SU-DHL-6 (cell line): ENCODE measurements around the gene JADE2.

Experiments used
- H2AFZ ChIP-seq: fragments of 200-600 bp; sonication (generic); 2 replicates; pipeline ENCODE4 v1.6.1; 2014; ENCODE audit warnings: low read depth, mild to moderate bottlenecking, moderate library complexity, mixed read lengths, antibody characterized with exemption, low read length; ENCODE audit not compliant: severe bottlenecking
- H3F3A ChIP-seq: fragments of 200-600 bp; shearing (Covaris generic); 2 replicates; pipeline ENCODE4 v1.6.0; 2016; ENCODE audit warnings: antibody characterized with exemption, mild to moderate bottlenecking; ENCODE audit not compliant: insufficient read depth
- H3K27ac ChIP-seq: fragments of 200-600 bp; sonication (generic); 2 replicates; pipeline ENCODE4 v1.5.1; 2016; ENCODE audit warnings: low read depth, mild to moderate bottlenecking, low read length, moderate library complexity, mixed read lengths
- H3K27me3 ChIP-seq: fragments of 200-600 bp; sonication (generic), shearing (Covaris generic); 2 replicates; pipeline ENCODE4 v1.6.0; 2014; ENCODE audit warnings: mild to moderate bottlenecking, low read length
- H3K36me3 ChIP-seq: fragments of 200-600 bp; sonication (generic); 2 replicates; pipeline ENCODE4 v1.6.1; 2014; ENCODE audit warnings: mild to moderate bottlenecking, low read length, mixed read lengths
- H3K4me2 ChIP-seq: fragments of 300-600, 200-600 bp; shearing (Covaris generic), sonication (generic); 2 replicates; pipeline ENCODE4 v1.6.0; 2014; ENCODE audit warnings: low read length, low read depth, mild to moderate bottlenecking; ENCODE audit not compliant: poor library complexity, severe bottlenecking
- H3K4me3 ChIP-seq: fragments of 200-600 bp; sonication (generic); 2 replicates; pipeline ENCODE4 v1.5.1; 2014; ENCODE audit warnings: antibody characterized with exemption, low read length, mild to moderate bottlenecking, mixed read lengths; ENCODE audit not compliant: insufficient read depth, poor library complexity, severe bottlenecking
- H3K79me2 ChIP-seq: fragments of 200-600 bp; sonication (generic); 2 replicates; pipeline ENCODE4 v1.6.1; 2014; ENCODE audit warnings: mild to moderate bottlenecking, low read length, moderate library complexity; ENCODE audit not compliant: insufficient read depth
- H3K9ac ChIP-seq: fragments of 200-600 bp; sonication (generic); 2 replicates; pipeline ENCODE4 v1.7.0; 2014; ENCODE audit warnings: mild to moderate bottlenecking, low read length
- H3K9me2 ChIP-seq: fragments of 200-600 bp; sonication (generic); replicated peaks from 2 replicates; pipeline ENCODE4 v1.6.1; 2014; ENCODE audit warnings: low read length; ENCODE audit not compliant: insufficient read depth
- H3K9me3 ChIP-seq: fragments of 200-600 bp; sonication (generic); 2 replicates; pipeline ENCODE4 v1.6.1; 2014; ENCODE audit warnings: low read length, mixed read lengths; ENCODE audit not compliant: insufficient read depth
- H4K20me1 ChIP-seq: fragments of 200-600 bp; sonication (generic); 2 replicates; pipeline ENCODE4 v1.6.1; 2014; ENCODE audit warnings: low read depth, mild to moderate bottlenecking, antibody characterized with exemption, low read length, moderate library complexity, mixed read lengths
- EZH2phosphoT487 ChIP-seq: fragments of 200-600 bp; sonication (generic), shearing (Covaris generic); conservative IDR thresholded peaks from 2 replicates; pipeline ENCODE4 v1.6.1; 2018; ENCODE audit warnings: mild to moderate bottlenecking, antibody characterized with exemption, low read length, moderate library complexity, mixed read lengths
- TF ChIP-seq, protein P1 (sequence below): fragments of 200-600 bp; sonication (generic); IDR thresholded peaks from one replicate; pipeline ENCODE4 v1.5.1; 2017; ENCODE audit warnings: antibody characterized with exemption, mild to moderate bottlenecking, low read length, moderate library complexity; ENCODE audit not compliant: insufficient read depth, poor library complexity, severe bottlenecking

Gene JADE2

DNA sequence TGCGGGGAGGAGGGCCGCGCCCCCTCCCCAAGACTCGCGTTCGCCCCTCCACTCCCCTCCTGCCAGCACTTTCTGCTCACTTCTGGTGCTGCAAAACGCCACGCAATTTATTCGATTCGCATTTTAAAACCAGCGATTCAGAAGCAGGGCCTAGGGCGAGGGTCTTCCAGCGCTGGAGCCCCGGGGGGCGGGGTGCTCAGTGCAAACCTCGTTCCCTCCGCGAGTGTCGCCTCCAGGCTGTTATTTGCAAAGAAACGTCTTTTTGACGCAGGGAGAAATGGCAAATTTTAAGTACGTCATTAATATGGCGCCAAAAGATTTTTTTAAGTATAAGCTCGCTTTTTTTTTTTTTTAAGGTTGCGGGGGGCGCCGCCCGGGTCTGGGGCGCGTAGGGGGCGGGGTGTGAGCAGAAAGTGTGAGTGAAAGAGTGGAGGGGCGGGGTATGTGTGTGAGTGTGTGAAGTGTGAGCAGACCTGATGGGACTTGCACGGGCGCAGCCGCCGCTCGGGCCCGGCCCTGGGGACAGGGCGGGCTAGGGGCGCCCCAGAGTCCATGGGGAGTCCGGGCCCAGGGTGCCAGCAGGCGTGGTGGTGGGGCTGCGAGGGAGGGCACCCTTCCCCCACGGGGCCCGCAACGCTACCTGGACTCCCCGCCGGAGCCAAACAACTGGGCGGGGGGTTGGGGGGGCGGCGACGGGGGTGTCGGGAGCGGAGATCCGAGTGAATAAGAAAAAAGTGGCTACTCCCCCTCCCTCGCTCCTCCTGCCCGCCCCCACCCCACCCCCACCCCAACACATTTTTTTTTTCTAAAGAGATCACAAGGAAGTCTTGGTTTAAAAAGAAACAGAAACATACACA, at the start of gene JADE2:
JADE2 (plus strand) TSS at position 845 of the 857 bp plus-strand sequence. CDS start 10,188 bp downstream, outside the sequence.
- H3K27ac ChIP-seq: peak within 1 kb of the TSS; percentile 84
- no peaks in the 10 kb centered on the region for H4K20me1 ChIP-seq
- H3K9me3 ChIP-seq: no peaks in the 10 kb centered on the region
- H3K27me3 ChIP-seq: no peaks in the 10 kb centered on the region
- TF ChIP-seq, protein P1, sequence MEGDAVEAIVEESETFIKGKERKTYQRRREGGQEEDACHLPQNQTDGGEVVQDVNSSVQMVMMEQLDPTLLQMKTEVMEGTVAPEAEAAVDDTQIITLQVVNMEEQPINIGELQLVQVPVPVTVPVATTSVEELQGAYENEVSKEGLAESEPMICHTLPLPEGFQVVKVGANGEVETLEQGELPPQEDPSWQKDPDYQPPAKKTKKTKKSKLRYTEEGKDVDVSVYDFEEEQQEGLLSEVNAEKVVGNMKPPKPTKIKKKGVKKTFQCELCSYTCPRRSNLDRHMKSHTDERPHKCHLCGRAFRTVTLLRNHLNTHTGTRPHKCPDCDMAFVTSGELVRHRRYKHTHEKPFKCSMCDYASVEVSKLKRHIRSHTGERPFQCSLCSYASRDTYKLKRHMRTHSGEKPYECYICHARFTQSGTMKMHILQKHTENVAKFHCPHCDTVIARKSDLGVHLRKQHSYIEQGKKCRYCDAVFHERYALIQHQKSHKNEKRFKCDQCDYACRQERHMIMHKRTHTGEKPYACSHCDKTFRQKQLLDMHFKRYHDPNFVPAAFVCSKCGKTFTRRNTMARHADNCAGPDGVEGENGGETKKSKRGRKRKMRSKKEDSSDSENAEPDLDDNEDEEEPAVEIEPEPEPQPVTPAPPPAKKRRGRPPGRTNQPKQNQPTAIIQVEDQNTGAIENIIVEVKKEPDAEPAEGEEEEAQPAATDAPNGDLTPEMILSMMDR: no peak
- no peak for TF ChIP-seq EZH2phosphoT487
- H3K79me2 ChIP-seq: peaks cover 33% of the 10 kb centered on the region
- H3K9ac ChIP-seq: peak within 1 kb of the TSS; percentile 95
- no peaks in the 10 kb centered on the region for H3K9me2 ChIP-seq
- peak within 1 kb of the TSS; percentile 85 for H2AFZ ChIP-seq
- H3K4me2 ChIP-seq: peak within 1 kb of the TSS; percentile 88
- H3K36me3 ChIP-seq: no peaks in the 10 kb centered on the region
- peaks cover 28% of the 10 kb centered on the region for H3F3A ChIP-seq
- peak within 1 kb of the TSS; percentile 86 for H3K4me3 ChIP-seq

- Histone ChIP-seq H3K27ac (no peak overlapping the region), H3F3A (no peaks in the 10 kb centered on the region), H3K9me3 (no peaks in the 10 kb centered on the region), H3K27me3 (no peaks in the 10 kb centered on the region), H4K20me1 (no peaks in the 10 kb centered on the region), H3K9ac (no peak overlapping the region), H2AFZ (no peak overlapping the region), H3K4me2 (no peak overlapping the region), H3K9me2 (no peaks in the 10 kb centered on the region), H3K36me3 (no peaks in the 10 kb centered on the region), H3K4me3 (no peak overlapping the region), H3K79me2 (no peaks in the 10 kb centered on the region)
- TF ChIP-seq, protein P1: no peak
- TF ChIP-seq EZH2phosphoT487: no peak
Observed at GRCh38 chr5:134477462-134478245, 47.8 kb upstream of the JADE2 start.

DNA sequence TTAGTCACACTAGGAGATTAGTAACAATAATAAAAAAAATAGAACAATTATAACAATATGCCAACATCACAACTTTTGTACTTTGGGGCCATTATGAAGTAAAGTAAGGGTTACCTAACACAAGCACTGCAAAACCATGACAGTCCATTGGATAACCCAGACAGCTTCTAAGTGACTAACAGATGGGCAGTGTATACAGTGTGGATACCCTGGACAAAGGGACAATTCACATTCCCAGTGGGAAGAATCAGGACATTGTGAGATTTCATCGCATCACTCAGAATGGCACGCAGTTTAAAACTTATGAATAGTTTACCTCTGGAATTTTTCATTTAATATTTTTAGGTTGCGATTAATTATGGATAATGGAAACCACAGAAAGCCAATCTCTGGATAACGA, 45.6 kb upstream of the JADE2 start:
- H3K27ac ChIP-seq: no peak overlapping the region
- no peaks in the 10 kb centered on the region for H3K27me3 ChIP-seq
- H3K9ac ChIP-seq: no peak overlapping the region
- no peaks in the 10 kb centered on the region for H3K9me2 ChIP-seq
- no peak overlapping the region for H3K4me2 ChIP-seq
- H3K36me3 ChIP-seq: no peaks in the 10 kb centered on the region
- no peak for TF ChIP-seq EZH2phosphoT487
- TF ChIP-seq, protein P1: no peak
- H3K79me2 ChIP-seq: no peaks in the 10 kb centered on the region
- H2AFZ ChIP-seq: no peak overlapping the region
- H3F3A ChIP-seq: no peaks in the 10 kb centered on the region
- H3K4me3 ChIP-seq: no peak overlapping the region
- H4K20me1 ChIP-seq: no peaks in the 10 kb centered on the region
- no peaks in the 10 kb centered on the region for H3K9me3 ChIP-seq
